ENCODE measurements around the gene PEX14.

- TF ChIP-seq POLR2A (IDR thresholded peaks at IDR 0.05; ENCODE audit: low read length) (no peak), GATA1 (IDR thresholded peaks at IDR 0.05; ENCODE audit: low read depth, low read length) (no peak)
These were observed 5.9 kb downstream of the PEX14 start for GRCh38 chr1:10480614-10481013.

All from erythroblast (primary cell).